Thyroid gland (tissue), 4 donors: ENCODE results near the gene CAMK2G. TPM values are rescaled to one million over a fixed set of nuclear protein-coding genes. Genes with fewer than 3 reads are reported as not detected.

Experiments used
- DNase-seq, 2 donors: peaks; one replicate each; pipeline ENCODE4 v3.0.0-alpha.2; 2019
- H3K27ac ChIP-seq, 3 donors: fragments of 200-600 bp; sonication (generic); 1 replicate in 2 of 3; 2 replicates in 1 of 3; pipeline ENCODE4 v1.5.1; 2016 to 2019; ENCODE audit warnings: mild to moderate bottlenecking in 1 of 3, moderate library complexity in 1 of 3
- H3K27me3 ChIP-seq: fragments of 200-600 bp; sonication (generic); one replicate; pipeline ENCODE4 v1.5.1; 2019
- H3K36me3 ChIP-seq, 2 donors: fragments of 200-600 bp; sonication (generic); one replicate each; pipeline ENCODE4 v1.5.1; 2016 to 2019
- H3K4me1 ChIP-seq, 2 donors: fragments of 200-600 bp; sonication (generic); one replicate each; pipeline ENCODE4 v1.5.1; 2017 to 2019
- H3K4me3 ChIP-seq, 3 donors: fragments of 200-600 bp; sonication (generic); replicated peaks in 1 of 3; 1 replicate in 2 of 3; 2 replicates in 1 of 3; pipeline ENCODE4 v1.5.1; 2016; ENCODE audit warnings: mild to moderate bottlenecking in 1 of 3
- H3K9me3 ChIP-seq: fragments of 200-600 bp; sonication (generic); one replicate; pipeline ENCODE4 v1.5.1; 2017
- CTCF ChIP-seq, 6 experiments: fragments of 200-600 bp in 3 of 6; fragments of 450-650 bp in 3 of 6; sonication (generic) in 3 of 6; IDR thresholded peaks; one replicate each; pipeline ENCODE4 v1.5.1; 2016 to 2019; ENCODE audit warnings: antibody characterized with exemption in 6 of 6, mild to moderate bottlenecking in 2 of 6, inconsistent platforms in 1 of 6, moderate library complexity in 1 of 6
- POLR2A ChIP-seq, 2 donors: fragments of 450-650 bp; IDR thresholded peaks; one replicate each; pipeline ENCODE4 v1.6.1; 2017; ENCODE audit warnings: antibody characterized with exemption in 2 of 2, mild to moderate bottlenecking in 2 of 2, moderate library complexity in 1 of 2
- WGBS, 2 donors: methylation state at CpG; one replicate each; pipeline ENCODE4 v1.1.5; 2017; 5-methylcytosine and 5-hydroxymethylcytosine counted together
- intact Hi-C: fragments of 100-400 bp; cut with DNase I; formaldehyde crosslinking; loops from one replicate; pipeline ENCODE4 v1.15.1; 2023
- total RNA-seq, 4 donors: library from RNA; depleted of rRNA; stranded (reverse); fragments of >200 nt; gene quantifications; one replicate each; pipeline ENCODE4 v1.2.3, GENCODE V29; 2016

Gene CAMK2G
- total RNA-seq, 4 donors from 2014 or later: 21.2 to 27.4 (median 22.3) TPM

- peaks cover 74 to 84% of the 10 kb centered on the region in 2 donors for H3K36me3 ChIP-seq
- intact Hi-C loops: no loop called here
- no peak overlapping the region for H3K27ac ChIP-seq
- no peaks in the 10 kb centered on the region for H3K9me3 ChIP-seq
- DNase-seq: no peak
- no peaks in the 10 kb centered on the region for H3K27me3 ChIP-seq
- no peak overlapping the region for H3K4me3 ChIP-seq
- peaks cover 0 to 4% of the 10 kb centered on the region in 2 donors for H3K4me1 ChIP-seq
- TF ChIP-seq POLR2A (IDR thresholded peaks at IDR 0.05) (no peak), CTCF (IDR thresholded peaks at IDR 0.05) (no peak)
Measured at GRCh38 chr10:73803680-73804286, 70.6 kb downstream of the CAMK2G start.

DNA sequence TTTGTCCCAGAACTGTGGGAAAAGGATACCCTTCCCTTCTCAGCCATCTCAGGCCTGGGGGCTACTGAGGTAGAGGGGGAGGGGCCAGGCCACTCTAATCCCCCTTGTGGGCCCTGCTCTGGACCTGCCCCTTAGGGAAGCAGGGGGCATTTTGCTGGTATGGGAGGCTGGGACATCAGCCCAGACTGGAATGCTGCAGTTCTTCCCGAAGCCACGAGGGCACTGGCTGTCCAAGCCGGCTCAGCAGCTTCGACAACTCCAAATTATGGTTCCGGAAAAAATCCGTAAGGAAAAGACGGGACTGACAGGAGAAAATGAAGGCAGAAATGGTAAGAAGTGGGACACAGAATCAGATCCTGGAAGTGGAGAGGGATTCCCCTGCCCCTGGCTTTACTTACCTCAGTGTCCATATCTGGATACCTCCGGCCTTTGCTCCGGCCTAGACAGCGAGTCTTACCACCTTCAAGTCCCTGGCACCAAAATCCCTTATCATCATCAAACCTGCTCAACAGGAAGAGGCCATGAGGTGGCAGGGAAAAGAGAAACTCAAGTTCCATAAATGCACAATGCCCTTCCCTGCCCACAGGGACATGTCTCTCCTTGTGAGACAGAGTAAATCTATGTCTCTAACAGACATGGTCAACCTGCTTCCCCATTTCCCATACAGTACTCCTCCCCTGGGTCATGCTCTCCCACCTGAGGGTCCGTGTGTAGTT lies 71.9 kb downstream of the CAMK2G start:
- H3K27me3 ChIP-seq: no peaks in the 10 kb centered on the region
- TF ChIP-seq POLR2A (IDR thresholded peaks at IDR 0.05): no peak
- no peak for TF ChIP-seq CTCF (IDR thresholded peaks at IDR 0.05)
- no peak for DNase-seq
- peaks cover 75 to 86% of the 10 kb centered on the region in 2 donors for H3K36me3 ChIP-seq
- peaks cover 0 to 4% of the 10 kb centered on the region in 2 donors for H3K4me1 ChIP-seq
- intact Hi-C loops: no loop called here
- no peak overlapping the region for H3K4me3 ChIP-seq
- WGBS, 2 donors: 87 to 91% methylated on average over 11 of the region's 11 CpGs
- no peaks in the 10 kb centered on the region for H3K9me3 ChIP-seq
- H3K27ac ChIP-seq: no peak overlapping the region

DNA sequence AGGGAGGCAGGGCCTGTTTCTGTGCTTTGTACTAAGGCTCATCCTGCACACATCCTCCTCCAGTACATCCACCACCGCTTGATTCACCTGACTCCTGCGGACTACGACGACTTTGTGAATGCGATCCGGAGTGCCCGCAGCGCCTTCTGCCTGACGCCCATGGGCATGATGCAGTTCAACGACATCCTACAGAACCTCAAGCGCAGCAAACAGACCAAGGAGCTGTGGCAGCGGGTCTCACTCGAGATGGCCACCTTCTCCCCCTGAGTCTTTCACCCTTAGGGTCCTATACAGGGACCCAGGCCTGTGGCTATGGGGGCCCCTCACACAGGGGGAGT lies 73.1 kb downstream of the CAMK2G start:
- H3K4me3 ChIP-seq: no peak overlapping the region
- intact Hi-C loops: no loop called here
- H3K36me3 ChIP-seq: peaks cover 76 to 87% of the 10 kb centered on the region in 2 donors
- H3K9me3 ChIP-seq: no peaks in the 10 kb centered on the region
- TF ChIP-seq POLR2A (IDR thresholded peaks at IDR 0.05) (no peak), CTCF (IDR thresholded peaks at IDR 0.05) (no peak)
- no peak overlapping the region for H3K27ac ChIP-seq
- 88 to 98% methylated on average over 11 to 13 of the region's 13 CpGs for WGBS, 2 donors
- no peak for DNase-seq
- H3K4me1 ChIP-seq: no peaks in the 10 kb centered on the region
- no peaks in the 10 kb centered on the region for H3K27me3 ChIP-seq

DNA sequence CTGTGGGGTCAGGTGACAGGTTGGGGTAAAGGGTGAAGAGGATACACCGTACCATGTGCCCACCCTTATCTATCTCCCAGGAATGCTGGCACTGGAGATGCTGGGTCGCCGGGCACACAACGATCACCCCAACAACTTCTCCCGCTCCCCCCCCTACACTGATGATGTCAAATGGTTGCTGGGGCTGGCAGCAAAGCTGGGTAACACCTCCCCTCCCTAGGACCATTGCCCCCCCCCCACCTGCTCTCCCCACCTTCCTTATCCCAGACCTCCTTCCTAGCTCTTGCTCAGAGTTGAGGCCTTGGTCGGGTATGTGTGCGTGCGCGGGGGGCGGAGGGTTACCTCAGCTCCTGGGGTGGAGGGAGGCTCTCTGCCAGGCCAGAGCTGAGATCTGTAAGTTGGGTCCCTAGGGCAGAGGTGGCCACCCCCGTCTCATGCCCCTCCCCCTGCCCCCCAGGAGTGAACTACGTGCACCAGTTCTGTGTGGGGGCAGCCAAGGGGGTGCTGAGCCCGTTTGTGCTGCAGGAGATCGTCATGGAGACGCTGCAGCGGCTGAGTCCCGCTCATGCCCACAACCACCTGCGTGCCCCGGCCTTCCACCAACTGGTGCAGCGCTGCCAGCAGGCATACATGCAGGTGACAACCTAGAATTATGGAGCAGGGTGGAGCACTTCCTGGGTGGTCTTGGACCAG lies 73.6 kb downstream of the CAMK2G start:
- no peak for DNase-seq
- 85 to 90% methylated on average over 20 of the region's 20 CpGs for WGBS, 2 donors
- intact Hi-C loops: no loop called here
- Histone ChIP-seq H3K4me1 (no peaks in the 10 kb centered on the region), H3K4me3 (no peak overlapping the region), H3K27me3 (no peaks in the 10 kb centered on the region), H3K9me3 (no peaks in the 10 kb centered on the region), H3K36me3 (peaks cover 74 to 86% of the 10 kb centered on the region in 2 donors), H3K27ac (no peak overlapping the region)
- TF ChIP-seq POLR2A (IDR thresholded peaks at IDR 0.05) (no peak), CTCF (IDR thresholded peaks at IDR 0.05) (no peak)
